Skeletal muscle tissue (tissue), 4 donors: ENCODE data around the gene UXS1. TPM values are rescaled to one million over a fixed set of nuclear protein-coding genes. Genes with fewer than 3 reads are reported as not detected.
"Not testable (repeated sequence)": the region's sequence is repeated elsewhere in the genome, so short reads cannot be mapped to it uniquely, and the experiment has no call there.

Experiments
- H3K27ac ChIP-seq: one replicate; pipeline ENCODE4 v1.7.0; 2013; ENCODE audit warnings: mild to moderate bottlenecking, low read depth, low read length, inconsistent platforms
- H3K27me3 ChIP-seq, 3 donors: one replicate each; pipeline ENCODE4 v1.7.0; 2013; ENCODE audit warnings: low read length in 3 of 3; ENCODE audit not compliant: control insufficient read depth in 3 of 3, insufficient read depth in 3 of 3
- H3K36me3 ChIP-seq, 3 donors: one replicate each; pipeline ENCODE4 v1.7.0; 2013; ENCODE audit warnings: low read length in 3 of 3; ENCODE audit not compliant: control insufficient read depth in 3 of 3, insufficient read depth in 3 of 3
- H3K4me1 ChIP-seq, 3 donors: one replicate each; pipeline ENCODE4 v1.7.0; 2013; ENCODE audit warnings: low read length in 3 of 3, mild to moderate bottlenecking in 3 of 3; ENCODE audit not compliant: control insufficient read depth in 3 of 3, insufficient read depth in 3 of 3
- H3K4me3 ChIP-seq, 3 donors: one replicate each; pipeline ENCODE4 v1.7.0; 2013; ENCODE audit warnings: low read length in 3 of 3
- H3K9ac ChIP-seq, 3 donors: one replicate each; pipeline ENCODE4 v1.7.0; 2013; ENCODE audit warnings: low read length in 3 of 3, mild to moderate bottlenecking in 3 of 3, moderate library complexity in 2 of 3, low read depth in 1 of 3
- H3K9me3 ChIP-seq, 3 donors: one replicate each; pipeline ENCODE4 v1.7.0; 2013; ENCODE audit warnings: low read length in 3 of 3; ENCODE audit not compliant: control insufficient read depth in 3 of 3
- total RNA-seq: library from RNA; depleted of rRNA; stranded (reverse); fragments of >200 nt; gene quantifications from one replicate; pipeline ENCODE4 v1.2.3, GENCODE V29; 2014
- donor health status: Osteomylitis.

The UXS1 gene
- 17.7 TPM for total RNA-seq

- Histone ChIP-seq H3K36me3 (no peaks in the 10 kb centered on the region), H3K9me3 (no peaks in the 10 kb centered on the region), H3K4me1 (peaks cover 18 to 24% (median 20%) of the 10 kb centered on the region in 3 donors), H3K27ac (peak within 1 kb of the TSS; percentile 79), H3K27me3 (no peaks in the 10 kb centered on the region), H3K9ac (peak within 1 kb of the TSS; percentile 86 to 92 (median 92)), H3K4me3 (peak within 1 kb of the TSS; percentile 89 to 95 (median 93))
Measured at GRCh38 chr2:106193977-106194778, at the start of gene UXS1. UXS1 (minus strand) TSS chr2:106194301; CDS start chr2:106194241, 60 bp downstream.

- H3K9me3 ChIP-seq, H3K27ac ChIP-seq, H3K9ac ChIP-seq, H3K36me3 ChIP-seq, H3K27me3 ChIP-seq, H3K4me3 ChIP-seq, H3K4me1 ChIP-seq: not testable (repeated sequence)
Measured at GRCh38 chr2:106239491-106239890, 45.4 kb upstream of the UXS1 start.

GRCh38 chr2:106235392-106235791 is 41.3 kb upstream of the UXS1 start:
- H3K27ac ChIP-seq, H3K4me3 ChIP-seq, H3K4me1 ChIP-seq, H3K36me3 ChIP-seq, H3K9ac ChIP-seq, H3K27me3 ChIP-seq, H3K9me3 ChIP-seq: not testable (repeated sequence)

GRCh38 chr2:106233350-106233706 is 39.2 kb upstream of the UXS1 start:
- H3K4me3 ChIP-seq, result no peak overlapping the region
- no peak overlapping the region for H3K9ac ChIP-seq
- no peak overlapping the region for H3K27ac ChIP-seq
- no peaks in the 10 kb centered on the region for H3K27me3 ChIP-seq
- no peaks in the 10 kb centered on the region for H3K9me3 ChIP-seq
- no peaks in the 10 kb centered on the region for H3K36me3 ChIP-seq
- H3K4me1 ChIP-seq, result no peaks in the 10 kb centered on the region

GRCh38 chr2:106232638-106233349 is 38.7 kb upstream of the UXS1 start:
- Histone ChIP-seq H3K9ac (no peak overlapping the region), H3K27me3 (no peaks in the 10 kb centered on the region), H3K9me3 (no peaks in the 10 kb centered on the region), H3K4me3 (no peak overlapping the region), H3K36me3 (no peaks in the 10 kb centered on the region), H3K4me1 (no peaks in the 10 kb centered on the region), H3K27ac (no peak overlapping the region)

GRCh38 chr2:106223347-106223746 is 29.2 kb upstream of the UXS1 start:
- no peaks in the 10 kb centered on the region for H3K4me1 ChIP-seq
- H3K9ac ChIP-seq, result no peak overlapping the region
- H3K27ac ChIP-seq, result no peak overlapping the region
- no peaks in the 10 kb centered on the region for H3K36me3 ChIP-seq
- no peaks in the 10 kb centered on the region for H3K9me3 ChIP-seq
- H3K27me3 ChIP-seq, result no peaks in the 10 kb centered on the region
- no peak overlapping the region for H3K4me3 ChIP-seq

GRCh38 chr2:106222057-106222456 is 28.0 kb upstream of the UXS1 start:
- not testable (repeated sequence) for H3K27me3 ChIP-seq, H3K27ac ChIP-seq, H3K9ac ChIP-seq, H3K4me3 ChIP-seq, H3K4me1 ChIP-seq, H3K9me3 ChIP-seq, H3K36me3 ChIP-seq

- Histone ChIP-seq H3K27ac (no peak overlapping the region), H3K4me1 (no peaks in the 10 kb centered on the region), H3K9ac (no peak overlapping the region), H3K27me3 (no peaks in the 10 kb centered on the region), H3K9me3 (no peaks in the 10 kb centered on the region), H3K36me3 (no peaks in the 10 kb centered on the region), H3K4me3 (no peak overlapping the region)
Measured at GRCh38 chr2:106219813-106220212, 25.7 kb upstream of the UXS1 start.

- not testable (repeated sequence) for H3K27me3 ChIP-seq, H3K9ac ChIP-seq, H3K4me1 ChIP-seq, H3K9me3 ChIP-seq, H3K36me3 ChIP-seq, H3K4me3 ChIP-seq, H3K27ac ChIP-seq
Measured at GRCh38 chr2:106219157-106219556, 25.1 kb upstream of the UXS1 start.

- H3K9me3 ChIP-seq, result no peaks in the 10 kb centered on the region
- no peaks in the 10 kb centered on the region for H3K27me3 ChIP-seq
- H3K9ac ChIP-seq, result no peak overlapping the region
Measured at GRCh38 chr2:106208874-106209273, 14.8 kb upstream of the UXS1 start.

More at GRCh38 chr2:106208874-106209273, 14.8 kb upstream of the UXS1 start:
- Histone ChIP-seq H3K4me1 (no peaks in the 10 kb centered on the region), H3K27ac (no peak overlapping the region), H3K4me3 (no peak overlapping the region), H3K36me3 (no peaks in the 10 kb centered on the region)
